Effector memory CD4-positive, alpha-beta T cell (primary cell): Measurements from ENCODE around the gene NR2C2.
A peak's percentile ranks its signal among the peaks of the same experiment; 100 is the strongest.
"Not testable (repeated sequence)": the region's sequence is repeated elsewhere in the genome, so short reads cannot be mapped to it uniquely, and the experiment has no call there.

Source experiments
- DNase-seq, 3 donors: peaks; one replicate each; pipeline ENCODE4 v3.0.0-alpha.2; 2020
- H3K27ac ChIP-seq: 2 replicates; pipeline ENCODE4 v1.7.0; 2013; ENCODE audit warnings: mild to moderate bottlenecking, low read length, moderate library complexity; ENCODE audit not compliant: insufficient read depth, poor library complexity, severe bottlenecking
- H3K27me3 ChIP-seq: replicated peaks from 2 replicates; pipeline ENCODE4 v1.7.0; 2013; ENCODE audit warnings: mild to moderate bottlenecking, low read length; ENCODE audit not compliant: insufficient read depth, control insufficient read depth, poor library complexity, severe bottlenecking
- H3K36me3 ChIP-seq: 2 replicates; pipeline ENCODE4 v1.7.0; 2013; ENCODE audit warnings: mild to moderate bottlenecking, low read length, moderate library complexity; ENCODE audit not compliant: control insufficient read depth, insufficient read depth
- H3K4me1 ChIP-seq: 2 replicates; pipeline ENCODE4 v1.7.0; 2013; ENCODE audit warnings: low read length, mild to moderate bottlenecking; ENCODE audit not compliant: control insufficient read depth, insufficient read depth, poor library complexity, severe bottlenecking
- H3K4me3 ChIP-seq: 2 replicates; pipeline ENCODE4 v1.7.0; 2013; ENCODE audit warnings: low read length, low read depth, mild to moderate bottlenecking; ENCODE audit not compliant: insufficient read depth, poor library complexity, severe bottlenecking
- H3K9me3 ChIP-seq: 2 replicates; pipeline ENCODE4 v1.7.0; 2013; ENCODE audit warnings: mild to moderate bottlenecking, low read length, moderate library complexity; ENCODE audit not compliant: control insufficient read depth
- total RNA-seq, 3 donors: gene quantifications; one replicate each; lab custom pipeline; 2026; lab: John Stamatoyannopoulos, UW

NR2C2 gene
- total RNA-seq = 74.2 to 107 (median 74.4) reads per million in 3 donors

DNA sequence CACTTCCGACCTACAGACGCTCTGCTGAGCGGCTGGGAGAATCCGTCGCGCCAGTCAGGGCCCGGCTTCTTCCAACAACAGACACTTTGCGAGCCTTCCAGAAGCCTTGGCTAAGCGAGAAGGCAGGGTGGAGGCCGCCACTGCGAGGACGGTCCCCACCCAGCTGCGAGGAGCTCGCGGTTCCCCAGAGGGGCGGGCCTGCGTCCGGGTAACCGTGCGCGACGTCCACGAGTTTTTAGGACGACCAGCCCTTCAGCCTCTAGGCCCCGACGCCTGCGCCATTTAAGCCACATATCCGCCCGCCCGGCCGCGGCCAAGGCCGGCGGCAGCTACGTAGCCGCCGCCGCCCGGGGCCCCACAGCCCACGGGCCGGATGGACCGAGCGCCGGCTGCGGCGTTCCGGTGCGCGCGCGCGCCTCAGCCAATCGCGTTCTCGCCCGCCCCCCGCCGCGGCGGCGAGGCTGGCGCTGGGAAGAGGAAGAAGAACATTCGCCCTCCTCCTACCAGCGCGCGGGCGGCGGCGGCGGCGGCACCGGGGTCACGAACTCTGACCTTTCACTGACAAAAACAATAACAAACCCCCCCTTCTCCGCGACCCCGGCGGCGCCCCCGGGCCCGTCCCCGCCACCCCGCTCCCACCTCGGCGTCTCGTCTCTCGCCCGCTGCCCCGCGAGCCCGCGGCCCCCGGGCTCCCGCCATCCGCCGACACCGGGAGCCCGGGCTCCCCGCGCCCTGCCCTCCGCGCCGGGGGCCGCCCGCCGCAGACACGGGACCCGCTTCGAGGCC, at the start of gene NR2C2:
TSS of gene NR2C2 (plus strand) at position 484 of the 786 bp plus-strand sequence. CDS start 56,332 bp downstream, outside the sequence.
- Histone ChIP-seq H3K36me3 (peaks cover 23% of the 10 kb centered on the region), H3K27ac (peak within 1 kb of the TSS; percentile 97), H3K4me3 (peak within 1 kb of the TSS; percentile 90), H3K4me1 (peaks cover 9% of the 10 kb centered on the region), H3K27me3 (no peaks in the 10 kb centered on the region), H3K9me3 (no peaks in the 10 kb centered on the region)
- DNase-seq = peak; percentile 78 to 86 (median 81)

DNA sequence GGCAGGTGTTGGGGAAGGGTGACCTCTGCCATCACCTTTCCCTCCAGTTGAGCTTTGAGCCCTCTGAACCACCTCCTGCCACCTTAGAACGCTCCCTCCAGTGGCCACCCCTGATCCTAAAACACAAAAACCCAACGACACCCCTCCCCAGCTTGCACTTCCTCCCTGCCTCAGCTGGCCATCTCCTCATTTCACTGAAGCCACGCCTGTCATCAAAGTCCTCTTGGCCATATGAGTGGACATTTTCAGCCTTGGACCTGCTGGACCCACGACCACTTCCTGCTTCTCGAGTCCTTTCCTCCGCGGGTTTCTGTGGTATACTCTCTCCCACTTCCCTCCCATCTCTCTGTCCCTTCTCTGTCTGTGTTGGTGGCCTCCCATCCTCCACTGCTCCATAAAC, 48.5 kb upstream of the NR2C2 start:
- H3K27ac ChIP-seq = no peak overlapping the region
- no peaks in the 10 kb centered on the region for H3K36me3 ChIP-seq
- no peak for DNase-seq
- H3K4me3 ChIP-seq = no peak overlapping the region
- no peaks in the 10 kb centered on the region for H3K9me3 ChIP-seq
- H3K27me3 ChIP-seq = no peaks in the 10 kb centered on the region
- H3K4me1 ChIP-seq = no peaks in the 10 kb centered on the region

DNA sequence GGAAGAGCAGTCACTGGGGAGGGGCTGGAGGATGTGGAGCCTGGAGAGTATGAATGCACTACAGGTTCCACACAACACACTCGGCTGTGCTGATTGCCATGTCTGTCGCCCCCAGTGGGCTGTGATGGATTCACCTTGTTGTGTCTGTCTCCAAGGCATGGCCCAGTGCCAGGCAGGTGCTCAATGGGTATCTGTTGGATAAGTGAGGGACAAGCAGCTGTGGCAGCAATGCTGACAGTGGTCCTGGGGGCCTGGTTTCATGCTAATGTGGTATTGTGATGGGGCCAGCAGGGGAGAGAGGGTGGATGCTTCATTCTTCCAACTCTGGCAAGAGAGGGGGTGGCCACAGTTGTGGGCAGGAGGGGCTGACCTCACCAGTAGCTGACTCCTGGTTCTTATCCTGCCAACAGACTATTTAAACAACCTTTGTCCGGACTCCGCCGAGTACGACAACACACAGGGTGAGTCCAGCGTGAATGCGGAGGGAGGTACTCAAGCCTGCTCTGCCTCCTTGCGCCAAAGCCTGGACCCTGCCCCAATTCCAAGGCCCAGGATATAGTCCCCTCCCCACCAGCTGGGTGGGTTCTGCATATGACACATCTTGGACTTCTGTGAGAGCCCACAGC, 47.3 kb upstream of the NR2C2 start:
- Histone ChIP-seq H3K27ac (no peak overlapping the region), H3K9me3 (no peaks in the 10 kb centered on the region), H3K4me3 (no peak overlapping the region), H3K36me3 (no peaks in the 10 kb centered on the region), H3K27me3 (no peaks in the 10 kb centered on the region), H3K4me1 (no peaks in the 10 kb centered on the region)
- no peak for DNase-seq

DNA sequence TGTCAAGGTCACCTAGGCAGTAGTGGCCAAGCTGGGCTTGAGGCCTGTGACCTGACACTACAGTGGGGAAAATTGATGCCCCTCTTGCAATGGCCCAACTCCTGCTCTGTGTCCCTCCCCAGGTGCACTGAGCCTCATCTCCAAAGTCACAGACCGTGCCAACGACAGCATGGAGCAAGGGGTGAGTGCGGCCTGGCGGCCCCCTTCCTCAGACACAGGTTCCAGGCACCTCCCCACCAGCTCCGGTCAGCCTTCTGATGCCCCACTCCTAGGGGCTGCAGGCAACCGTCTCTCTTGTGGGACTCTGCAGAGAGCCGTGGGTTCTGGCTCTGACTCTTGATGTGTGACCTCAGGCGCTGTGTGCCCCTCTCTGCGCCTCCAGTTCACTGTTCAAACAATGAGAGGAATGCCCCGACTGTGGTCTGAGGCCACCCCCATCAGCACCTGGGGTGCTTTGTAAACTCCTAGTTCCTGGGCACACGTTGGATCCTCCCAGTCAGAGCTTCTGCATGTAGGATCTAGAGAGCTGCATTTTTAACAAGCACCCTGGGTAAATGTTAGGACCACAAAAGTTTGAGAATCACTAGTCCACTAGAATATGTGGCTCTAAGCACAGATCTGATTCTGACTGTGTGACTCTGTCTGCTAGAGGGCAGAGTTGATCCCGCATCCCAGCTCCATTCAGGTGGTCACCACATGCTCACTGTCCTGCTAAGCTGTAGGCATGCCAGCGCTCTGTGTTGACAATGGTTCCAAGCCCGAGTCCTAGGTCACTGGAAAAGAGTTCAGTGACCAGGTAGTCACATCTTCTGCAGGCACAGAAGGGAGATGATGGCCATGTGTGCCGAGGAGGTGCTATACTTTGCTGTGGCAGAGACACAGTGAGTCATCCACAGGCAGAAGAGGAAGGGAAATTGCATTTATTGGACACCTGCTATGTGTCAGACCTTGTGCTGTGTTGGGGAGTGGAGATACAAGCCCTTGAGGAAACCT, 46.2 kb upstream of the NR2C2 start:
- Histone ChIP-seq H3K27me3 (no peaks in the 10 kb centered on the region), H3K4me3 (no peak overlapping the region), H3K4me1 (no peaks in the 10 kb centered on the region), H3K27ac (no peak overlapping the region), H3K36me3 (no peaks in the 10 kb centered on the region), H3K9me3 (no peaks in the 10 kb centered on the region)
- DNase-seq = no peak

DNA sequence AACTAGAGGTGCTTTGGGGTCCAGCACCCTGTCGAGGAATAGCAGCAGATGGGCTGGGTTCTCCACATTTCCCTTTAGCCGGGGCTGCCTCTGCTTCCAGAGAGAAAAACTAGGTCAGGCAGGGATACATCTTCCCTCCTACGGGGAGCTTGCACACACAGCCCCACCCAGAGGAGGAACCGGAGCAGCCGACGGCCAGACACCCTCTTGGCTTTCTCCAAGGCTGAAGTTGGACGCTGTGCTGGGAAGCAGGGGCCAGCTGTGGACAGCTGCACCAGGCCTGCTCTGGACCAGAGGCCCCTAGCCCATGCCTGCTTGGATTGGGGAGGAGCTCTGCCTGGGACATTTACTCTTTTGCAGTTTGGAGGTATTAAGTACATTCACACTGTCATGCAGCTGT, 44.7 kb upstream of the NR2C2 start:
- H3K27ac ChIP-seq = no peak overlapping the region
- H3K36me3 ChIP-seq = no peaks in the 10 kb centered on the region

DNA sequence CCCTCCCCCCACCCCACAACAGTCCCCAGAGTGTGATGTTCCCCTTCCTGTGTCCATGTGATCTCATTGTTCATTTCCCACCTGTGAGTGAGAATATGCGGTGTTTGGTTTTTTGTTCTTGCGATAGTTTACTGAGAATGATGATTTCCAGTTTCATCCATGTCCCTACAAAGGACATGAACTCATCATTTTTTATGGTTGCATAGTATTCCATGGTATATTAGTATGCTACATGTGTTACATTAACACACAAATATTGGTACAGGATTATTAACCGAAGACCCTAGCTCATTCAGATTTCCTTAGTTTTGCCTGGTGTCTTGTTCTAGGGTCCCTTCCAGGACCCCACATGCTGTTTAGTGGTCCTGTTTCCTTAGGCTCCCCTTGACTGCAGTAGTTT, 43.9 kb upstream of the NR2C2 start:
- H3K27ac ChIP-seq, H3K9me3 ChIP-seq, H3K27me3 ChIP-seq, H3K4me3 ChIP-seq, H3K36me3 ChIP-seq, H3K4me1 ChIP-seq, DNase-seq: not testable (repeated sequence)

More for the DNA sequence above, 44.7 kb upstream of the NR2C2 start:
- DNase-seq = no peak
- Histone ChIP-seq H3K4me3 (no peak overlapping the region), H3K27me3 (no peaks in the 10 kb centered on the region), H3K9me3 (no peaks in the 10 kb centered on the region), H3K4me1 (no peaks in the 10 kb centered on the region)

DNA sequence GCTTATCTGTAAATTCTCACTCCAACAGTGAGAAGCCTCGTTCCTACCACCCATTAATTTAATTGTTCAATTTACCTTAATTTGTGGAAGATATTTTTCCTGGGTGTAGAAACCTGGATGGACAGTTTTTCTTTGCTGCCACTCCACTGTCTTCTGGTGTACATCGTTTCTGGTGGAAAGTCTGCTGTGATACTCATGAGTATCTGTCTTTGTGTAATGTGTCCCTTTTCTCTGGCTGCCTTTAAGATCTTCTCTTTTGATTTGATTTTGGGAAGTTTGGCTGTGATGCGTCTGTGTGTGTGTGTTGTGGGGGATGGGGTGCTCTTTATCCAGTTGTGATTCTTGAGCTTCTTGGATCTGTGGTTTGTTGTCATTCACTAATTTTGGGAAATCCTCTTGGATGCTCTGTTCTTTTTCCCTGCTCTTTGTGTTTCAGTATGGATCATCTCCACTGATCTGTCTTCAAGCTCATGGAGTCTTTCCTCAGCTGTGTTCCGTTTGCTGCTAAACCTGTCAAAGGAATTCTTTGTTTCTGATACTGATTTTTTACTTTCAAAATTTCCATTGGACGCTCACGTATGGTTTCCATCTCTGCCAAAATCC, 42.2 kb upstream of the NR2C2 start:
- no peak for DNase-seq
- no peaks in the 10 kb centered on the region for H3K36me3 ChIP-seq
- H3K4me1 ChIP-seq = no peaks in the 10 kb centered on the region
- no peaks in the 10 kb centered on the region for H3K27me3 ChIP-seq
- no peaks in the 10 kb centered on the region for H3K9me3 ChIP-seq
- H3K27ac ChIP-seq = no peak overlapping the region
- no peak overlapping the region for H3K4me3 ChIP-seq

DNA sequence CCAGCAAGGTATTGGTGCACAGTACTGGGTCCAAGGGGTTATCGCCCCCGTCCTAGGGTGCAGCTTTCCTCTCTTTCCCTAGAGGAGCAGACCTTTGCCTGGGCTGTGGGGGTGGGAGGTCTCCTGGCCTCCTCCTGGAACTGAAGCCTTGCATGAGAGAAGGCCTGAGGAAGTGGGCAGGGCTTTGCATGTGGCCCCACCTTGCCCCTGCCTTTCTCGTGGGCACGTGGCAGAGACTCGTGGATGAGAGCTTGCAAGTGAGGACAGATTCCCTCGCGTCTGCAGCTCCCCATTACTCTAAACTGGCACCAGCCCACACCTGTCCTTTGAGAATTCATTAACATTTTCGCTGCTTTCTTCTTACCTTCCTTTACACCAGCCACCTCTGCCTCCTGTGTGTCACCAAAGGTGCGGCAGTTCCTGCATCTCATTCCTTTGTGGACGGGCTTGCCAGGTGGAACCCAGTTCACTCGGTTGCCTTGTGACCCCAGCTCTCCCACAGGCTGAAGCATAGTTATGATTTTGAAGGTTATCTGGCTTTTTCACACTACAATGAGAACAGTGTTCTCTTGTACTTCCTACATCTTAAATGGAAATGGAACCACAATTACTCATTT, 40.9 kb upstream of the NR2C2 start:
- H3K4me3 ChIP-seq = no peak overlapping the region
- H3K27ac ChIP-seq = no peak overlapping the region
- no peak for DNase-seq
- no peaks in the 10 kb centered on the region for H3K4me1 ChIP-seq
- no peaks in the 10 kb centered on the region for H3K36me3 ChIP-seq
- no peaks in the 10 kb centered on the region for H3K27me3 ChIP-seq
- no peaks in the 10 kb centered on the region for H3K9me3 ChIP-seq
